Measurements from ENCODE around the gene KRTAP1-1.
"Not testable (repeated sequence)": the region's sequence is repeated elsewhere in the genome, so short reads cannot be mapped to it uniquely, and the experiment has no call there.

KRTAP1-1 gene

GRCh38 chr17:41054556-41054955 lies 13.3 kb upstream of the KRTAP1-1 start:
- DNase-seq, result not testable (repeated sequence)

- no peak for DNase-seq
Measured at GRCh38 chr17:41054025-41054424, 12.8 kb upstream of the KRTAP1-1 start.

- no peak for DNase-seq
Measured at GRCh38 chr17:41052566-41052965, 11.3 kb upstream of the KRTAP1-1 start.

GRCh38 chr17:41049110-41049509 lies 7.9 kb upstream of the KRTAP1-1 start:
- DNase-seq, result no peak

- DNase-seq, result no peak
Measured at GRCh38 chr17:41048441-41048840, 7.2 kb upstream of the KRTAP1-1 start.

GRCh38 chr17:41046735-41047465 lies 5.7 kb upstream of the KRTAP1-1 start, which contains the start of gene KRTAP2-1:
Gene KRTAP2-1, minus strand, starts transcription at chr17:41047316. Its CDS starts 49 bp downstream, at chr17:41047267.
- DNase-seq, result not testable (repeated sequence)

- DNase-seq, result no peak
Measured at GRCh38 chr17:41042953-41043352, 1.7 kb upstream of the KRTAP1-1 start.

- no peak for DNase-seq
Measured at GRCh38 chr17:41037853-41038350, 3.3 kb downstream of the KRTAP1-1 start.

GRCh38 chr17:41034346-41034935 lies 6.8 kb downstream of the KRTAP1-1 start, which contains the start of gene KRTAP1-3:
Gene KRTAP1-3, minus strand, starts transcription at chr17:41034874. Its CDS starts 53 bp downstream, at chr17:41034821.
- peak in 2 of 3 experiments; percentile 50 to 86 for DNase-seq

- peak in 1 of 3 experiments; percentile 25 for DNase-seq
Measured at GRCh38 chr17:41029633-41030245, 11.5 kb downstream of the KRTAP1-1 start, which contains the start of gene KRTAP1-4. Gene KRTAP1-4, minus strand, starts transcription at chr17:41030195. Its CDS starts 117 bp downstream, at chr17:41030078.

GRCh38 chr17:41026715-41027471 lies 14.4 kb downstream of the KRTAP1-1 start, which contains the start of gene KRTAP1-5:
Gene KRTAP1-5, minus strand, starts transcription at chr17:41027208. Its CDS starts 53 bp downstream, at chr17:41027155.
- DNase-seq, result peak in 1 of 3 experiments; percentile 3

- no peak for DNase-seq
Measured at GRCh38 chr17:41024697-41025096, 16.6 kb downstream of the KRTAP1-1 start.

GRCh38 chr17:41020336-41020735 lies 20.9 kb downstream of the KRTAP1-1 start:
- peak in 1 of 3 experiments; percentile 19 for DNase-seq

- DNase-seq, result no peak
Measured at GRCh38 chr17:41019415-41019814, 21.8 kb downstream of the KRTAP1-1 start.

GRCh38 chr17:41018541-41018940 lies 22.7 kb downstream of the KRTAP1-1 start:
- no peak for DNase-seq

GRCh38 chr17:41016578-41017215 lies 24.6 kb downstream of the KRTAP1-1 start:
- no peak for DNase-seq

- no peak for DNase-seq
Measured at GRCh38 chr17:41015454-41015853, 25.8 kb downstream of the KRTAP1-1 start.

GRCh38 chr17:41013606-41014005 lies 27.6 kb downstream of the KRTAP1-1 start:
- DNase-seq, result peak in 1 of 3 experiments; percentile 36

GRCh38 chr17:41013181-41013580 lies 28.1 kb downstream of the KRTAP1-1 start:
- DNase-seq, result no peak

- DNase-seq, result peak in 1 of 3 experiments; percentile 32
Measured at GRCh38 chr17:41012326-41013120, 28.7 kb downstream of the KRTAP1-1 start.

GRCh38 chr17:41010441-41010840 lies 30.8 kb downstream of the KRTAP1-1 start:
- no peak for DNase-seq
